ENCODE measurements around the gene TFPT. TPM values are rescaled to one million over a fixed set of nuclear protein-coding genes. Genes with fewer than 3 reads are reported as not detected.
A peak's percentile ranks its signal among the peaks of the same experiment; 100 is the strongest.

Gene TFPT
- total RNA-seq, 1 donor from 2014 or later = 39.6 TPM

- no peak for DNase-seq (ENCODE audit: low read depth)
- TF ChIP-seq CTCF (conservative IDR thresholded peaks at IDR 0.05; ENCODE audit: low read depth, low read length) = no peak
- no peak overlapping the region for H3K4me3 ChIP-seq (ENCODE audit: low read depth, low read length)
Measured at GRCh38 chr19:54148158-54148557, 32.7 kb upstream of the TFPT start.

- DNase-seq (ENCODE audit: low read depth) = no peak
- no peak overlapping the region for H3K4me3 ChIP-seq (ENCODE audit: low read depth, low read length)
- TF ChIP-seq CTCF (conservative IDR thresholded peaks at IDR 0.05; ENCODE audit: low read depth, low read length) = no peak
Measured at GRCh38 chr19:54147676-54148075, 32.2 kb upstream of the TFPT start.

GRCh38 chr19:54145541-54146158, 30.2 kb upstream of the TFPT start:
- TF ChIP-seq CTCF (conservative IDR thresholded peaks at IDR 0.05; ENCODE audit: low read depth, low read length) = no peak
- no peak overlapping the region for H3K4me3 ChIP-seq (ENCODE audit: low read depth, low read length)
- no peak for DNase-seq (ENCODE audit: low read depth)

- DNase-seq (ENCODE audit: low read depth) = no peak
Measured at GRCh38 chr19:54142166-54142780, 26.8 kb upstream of the TFPT start.

GRCh38 chr19:54141356-54141755, 25.9 kb upstream of the TFPT start:
- H3K4me3 ChIP-seq (ENCODE audit: low read depth, low read length) = no peak overlapping the region
- no peak for DNase-seq (ENCODE audit: low read depth)
- no peak for TF ChIP-seq CTCF (conservative IDR thresholded peaks at IDR 0.05; ENCODE audit: low read depth, low read length)

More at GRCh38 chr19:54142166-54142780, 26.8 kb upstream of the TFPT start:
- no peak overlapping the region for H3K4me3 ChIP-seq (ENCODE audit: low read depth, low read length)
- TF ChIP-seq CTCF (conservative IDR thresholded peaks at IDR 0.05; ENCODE audit: low read depth, low read length) = no peak

GRCh38 chr19:54138489-54139256, 23.2 kb upstream of the TFPT start:
- no peak for TF ChIP-seq CTCF (conservative IDR thresholded peaks at IDR 0.05; ENCODE audit: low read depth, low read length)
- DNase-seq (ENCODE audit: low read depth) = no peak
- peak overlapping the region; percentile 88 for H3K4me3 ChIP-seq (ENCODE audit: low read depth, low read length)

Data from epithelial cell of proximal tubule (primary cell).